GM12872 (cell line): ENCODE measurements around the gene ADD3.

ENCODE experiments used
- TF ChIP-seq, protein P1 (sequence below): IDR thresholded peaks from 3 replicates; pipeline ENCODE4 v1.5.1; 2011; ENCODE audit warnings: low read depth, mild to moderate bottlenecking, low read length, moderate library complexity; ENCODE audit not compliant: insufficient read depth

Gene ADD3

DNA sequence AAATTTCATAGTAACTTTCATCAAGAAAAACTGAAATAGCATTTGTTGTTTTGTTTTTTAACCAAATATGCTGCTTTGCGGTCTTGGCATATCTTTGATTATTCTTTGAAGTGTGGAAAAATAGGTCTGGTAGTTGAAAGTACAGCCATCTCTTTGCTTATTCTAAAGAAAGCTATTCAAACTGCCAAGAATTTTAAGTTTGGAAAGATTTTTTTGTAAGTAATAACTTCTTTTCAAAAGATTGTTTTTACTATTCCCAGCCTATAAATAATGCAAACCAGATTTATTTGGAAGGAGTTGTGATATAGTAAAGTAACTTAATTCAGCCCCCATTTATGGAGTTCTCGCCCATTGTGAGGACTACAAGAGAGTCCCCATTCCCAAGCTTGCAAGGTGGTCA, 87.0 kb downstream of the ADD3 start:
- TF ChIP-seq, protein P1, sequence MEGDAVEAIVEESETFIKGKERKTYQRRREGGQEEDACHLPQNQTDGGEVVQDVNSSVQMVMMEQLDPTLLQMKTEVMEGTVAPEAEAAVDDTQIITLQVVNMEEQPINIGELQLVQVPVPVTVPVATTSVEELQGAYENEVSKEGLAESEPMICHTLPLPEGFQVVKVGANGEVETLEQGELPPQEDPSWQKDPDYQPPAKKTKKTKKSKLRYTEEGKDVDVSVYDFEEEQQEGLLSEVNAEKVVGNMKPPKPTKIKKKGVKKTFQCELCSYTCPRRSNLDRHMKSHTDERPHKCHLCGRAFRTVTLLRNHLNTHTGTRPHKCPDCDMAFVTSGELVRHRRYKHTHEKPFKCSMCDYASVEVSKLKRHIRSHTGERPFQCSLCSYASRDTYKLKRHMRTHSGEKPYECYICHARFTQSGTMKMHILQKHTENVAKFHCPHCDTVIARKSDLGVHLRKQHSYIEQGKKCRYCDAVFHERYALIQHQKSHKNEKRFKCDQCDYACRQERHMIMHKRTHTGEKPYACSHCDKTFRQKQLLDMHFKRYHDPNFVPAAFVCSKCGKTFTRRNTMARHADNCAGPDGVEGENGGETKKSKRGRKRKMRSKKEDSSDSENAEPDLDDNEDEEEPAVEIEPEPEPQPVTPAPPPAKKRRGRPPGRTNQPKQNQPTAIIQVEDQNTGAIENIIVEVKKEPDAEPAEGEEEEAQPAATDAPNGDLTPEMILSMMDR, result no peak

DNA sequence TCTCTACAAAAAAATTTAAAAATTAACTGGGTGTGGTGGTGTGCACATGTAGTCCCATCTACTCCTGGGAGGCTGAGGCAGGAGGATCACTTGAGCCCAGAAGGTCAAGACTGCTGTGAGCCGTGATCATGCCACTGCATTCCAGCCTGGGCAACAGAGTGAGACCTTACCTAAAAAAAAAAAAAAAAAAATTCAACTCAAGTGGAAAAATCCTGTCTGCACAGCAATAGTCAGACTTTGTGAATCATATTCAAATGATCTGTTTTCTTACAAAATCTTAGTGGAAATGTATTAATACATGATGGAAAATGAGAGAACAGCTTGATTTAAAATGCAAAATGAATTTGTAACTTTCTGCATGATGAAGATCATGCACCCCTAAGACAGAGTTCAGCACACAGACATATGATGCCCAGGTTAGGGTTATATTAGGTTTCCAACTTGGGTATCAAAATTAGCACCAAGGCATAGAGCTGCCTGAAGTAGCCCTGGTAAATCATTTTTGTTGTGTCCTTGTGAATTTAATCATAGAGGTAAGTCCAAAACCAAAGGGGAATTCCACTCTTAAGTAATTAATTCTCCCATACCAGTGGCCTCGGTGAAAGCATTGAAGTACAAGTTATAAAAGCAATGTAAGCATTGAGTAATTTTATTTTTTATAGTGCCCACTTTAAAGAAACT, 93.8 kb downstream of the ADD3 start:
- TF ChIP-seq, protein P1, result no peak

DNA sequence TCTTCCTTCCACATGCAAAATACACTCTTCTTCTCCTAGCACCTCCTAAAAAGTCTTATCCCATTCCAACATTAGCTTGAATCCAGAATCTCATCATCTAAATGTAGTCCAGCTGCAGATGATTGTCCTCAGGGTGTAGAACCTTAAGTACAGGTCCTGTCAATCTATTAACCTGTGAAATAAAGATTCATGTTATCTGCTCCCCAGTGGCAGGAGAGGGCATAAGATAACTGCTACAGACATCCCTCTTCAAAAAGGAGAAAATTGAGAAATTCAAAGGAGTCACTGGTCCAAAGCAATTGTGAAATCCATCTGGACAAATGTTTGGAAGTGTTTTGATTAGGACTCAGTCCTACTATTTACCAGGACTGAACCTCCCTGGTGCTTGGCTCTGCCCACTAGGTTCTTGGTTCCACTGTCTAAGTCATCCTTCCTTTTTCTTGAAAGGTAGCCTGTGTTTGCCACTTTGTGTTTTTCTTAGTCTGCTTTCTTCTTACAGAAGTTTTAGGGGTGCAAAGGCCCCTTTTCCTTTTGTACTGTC, 96.2 kb downstream of the ADD3 start:
- TF ChIP-seq, protein P1, result no peak

DNA sequence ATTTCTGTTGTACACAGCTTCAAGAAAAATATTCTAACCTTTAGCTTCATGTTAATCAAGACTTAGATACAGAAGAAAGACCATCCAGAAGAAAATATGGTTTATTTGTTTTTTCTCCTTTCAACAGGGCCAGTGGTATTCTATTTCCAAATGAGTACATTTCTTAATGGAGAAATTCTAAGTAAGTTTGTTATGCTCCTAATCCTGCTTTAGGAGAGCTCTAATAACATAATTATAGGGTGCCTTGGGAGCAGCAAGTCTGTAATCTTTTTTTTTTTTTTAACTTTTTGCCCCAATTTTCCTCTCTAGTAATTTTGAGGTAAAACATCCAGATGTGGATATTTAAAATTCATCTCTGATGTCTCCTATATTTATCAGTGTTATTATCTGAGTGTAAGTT, 98.1 kb downstream of the ADD3 start:
- TF ChIP-seq, protein P1, result no peak

DNA sequence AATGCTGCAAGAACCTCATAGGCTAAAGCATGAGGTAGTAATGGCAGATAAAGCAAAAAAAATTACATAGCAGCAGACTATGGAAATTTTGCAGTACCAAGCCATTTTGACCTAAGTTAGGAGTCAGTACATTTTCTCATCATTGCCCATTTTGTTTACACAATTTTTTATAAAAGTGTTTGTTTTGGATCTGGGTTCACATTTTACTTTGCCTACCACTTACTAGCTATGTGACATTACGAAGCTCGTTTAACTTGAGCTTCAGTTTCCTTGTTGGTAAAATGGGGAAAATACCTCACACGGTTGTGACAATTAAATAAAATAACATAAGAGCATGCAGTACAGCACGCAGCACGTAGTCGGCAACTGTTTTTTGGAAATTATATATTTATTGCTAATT, 99.6 kb downstream of the ADD3 start:
- TF ChIP-seq, protein P1, result no peak

DNA sequence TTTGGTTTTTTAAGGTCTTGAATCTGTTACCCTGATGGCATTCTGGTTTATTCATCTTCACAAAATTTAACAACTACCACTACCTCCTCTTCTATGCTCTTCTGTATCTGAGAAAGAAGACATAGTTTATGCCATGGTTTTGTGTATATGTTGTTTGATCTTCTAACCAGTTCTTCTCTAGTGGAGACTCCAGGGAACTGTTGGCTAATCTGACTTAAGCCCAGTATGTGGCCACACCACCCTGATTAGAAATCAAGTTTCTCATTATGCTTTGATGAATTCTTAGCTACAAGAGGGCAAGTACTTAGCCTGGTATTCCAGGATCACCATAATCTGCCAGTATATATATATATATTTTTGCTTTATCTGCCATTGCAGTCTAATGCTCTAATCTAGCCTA, 100.1 kb downstream of the ADD3 start:
- TF ChIP-seq, protein P1, result no peak

DNA sequence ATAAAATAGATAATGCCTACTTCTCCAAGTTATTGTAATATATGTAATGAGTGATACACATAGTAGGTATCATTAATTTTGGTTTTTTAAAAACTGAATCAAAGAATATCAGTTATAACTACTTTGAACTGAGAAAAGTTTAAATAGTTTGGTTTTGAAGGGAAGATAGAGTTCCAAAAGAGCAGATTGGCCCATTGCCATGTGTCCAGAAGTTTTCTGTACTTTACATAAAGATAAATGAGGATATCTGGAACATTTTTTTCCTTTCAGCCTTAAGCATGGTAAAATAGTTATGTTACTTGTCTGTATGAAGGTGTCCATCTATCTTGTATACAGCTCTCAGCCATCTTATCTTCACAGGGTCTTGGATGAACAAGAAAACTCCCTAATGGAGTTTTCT, 101.7 kb downstream of the ADD3 start:
- TF ChIP-seq, protein P1, result no peak
